ENCODE data around the gene ATP12A. TPM values are rescaled to one million over a fixed set of nuclear protein-coding genes. Genes with fewer than 3 reads are reported as not detected.
A peak's percentile ranks its signal among the peaks of the same experiment; 100 is the strongest.

ATP12A gene
- total RNA-seq, 2 donors from 2014 or later, result 0.12 to 0.42 TPM

DNA sequence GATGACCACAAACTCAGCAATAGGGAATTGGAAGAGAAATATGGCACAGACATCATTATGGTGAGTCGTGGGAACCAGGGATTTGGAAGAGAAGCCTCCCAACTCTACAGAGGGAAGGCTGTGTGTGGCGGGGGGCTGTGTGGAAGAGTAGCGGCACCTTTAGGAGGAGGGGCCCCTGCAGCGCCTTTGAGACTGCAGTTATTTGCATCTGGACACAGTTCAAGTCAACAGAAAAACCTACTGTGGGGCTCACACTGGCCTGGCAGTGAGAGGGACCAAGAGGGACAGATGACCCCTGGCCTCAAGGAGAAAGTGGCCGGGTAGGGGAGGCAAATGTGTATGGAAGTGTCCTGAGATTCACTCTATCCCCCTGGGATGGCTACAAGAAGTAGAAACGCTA lies 5.1 kb downstream of the ATP12A start:
- Mint-ChIP-seq H3K27ac (peak overlapping the region; percentile 22 to 69), H3K36me3 (no peaks in the 10 kb centered on the region), H3K27me3 (peaks cover 39 to 50% of the 10 kb centered on the region in 2 donors), H3K4me1 (ENCODE audit: low read depth in 2 of 2) (peaks cover 31 to 33% of the 10 kb centered on the region in 2 donors), H3K4me3 (peak overlapping the region; percentile 17), H3K9me3 (no peaks in the 10 kb centered on the region)
- DNase-seq (ENCODE audit: low spot score) (no peak), ATAC-seq (no peak)

DNA sequence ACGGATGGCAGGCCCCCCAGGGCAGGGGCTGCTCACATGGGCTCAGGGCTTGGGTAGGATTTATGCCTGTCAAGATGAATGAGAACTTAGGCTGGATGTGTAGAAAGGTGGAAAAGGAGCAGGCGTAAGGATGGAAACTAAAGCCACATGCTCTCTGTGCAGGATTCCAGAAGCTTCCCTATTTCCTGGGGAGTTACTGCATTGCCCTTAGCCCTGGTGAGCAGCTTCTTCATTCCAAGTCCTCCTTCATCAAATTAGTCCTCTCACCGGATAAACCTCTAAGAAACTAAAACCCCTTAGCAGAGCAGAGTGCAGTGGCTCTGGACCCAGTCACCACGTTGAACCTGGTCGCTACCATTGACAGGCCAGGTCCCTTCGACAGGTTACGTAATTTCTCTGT lies 7.4 kb downstream of the ATP12A start:
- Mint-ChIP-seq H3K4me3 (no peak overlapping the region), H3K27me3 (peaks cover 49 to 58% of the 10 kb centered on the region in 2 donors), H3K9me3 (no peaks in the 10 kb centered on the region), H3K36me3 (no peaks in the 10 kb centered on the region), H3K4me1 (ENCODE audit: low read depth in 2 of 2) (peaks cover 21 to 24% of the 10 kb centered on the region in 2 donors), H3K27ac (no peak overlapping the region)
- ATAC-seq, result no peak
- DNase-seq (ENCODE audit: low spot score), result no peak

DNA sequence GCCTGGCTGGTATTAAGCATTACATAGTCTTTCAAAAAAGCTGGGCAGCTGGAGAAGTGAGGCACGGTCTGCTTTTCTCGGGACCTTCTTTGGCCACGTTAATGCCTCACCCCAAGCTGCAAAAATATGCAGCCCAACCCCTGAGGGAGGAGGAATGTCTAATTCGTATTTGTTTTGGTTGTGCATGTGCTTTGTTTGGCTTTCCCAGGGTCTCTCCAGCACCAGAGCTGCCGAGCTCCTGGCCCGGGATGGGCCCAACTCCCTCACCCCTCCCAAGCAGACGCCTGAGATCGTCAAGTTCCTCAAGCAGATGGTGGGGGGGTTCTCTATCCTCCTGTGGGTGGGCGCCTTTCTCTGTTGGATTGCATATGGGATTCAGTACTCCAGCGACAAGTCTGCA lies 7.9 kb downstream of the ATP12A start:
- Mint-ChIP-seq H3K27ac (no peak overlapping the region), H3K9me3 (no peaks in the 10 kb centered on the region), H3K4me1 (ENCODE audit: low read depth in 2 of 2) (peaks cover 20 to 24% of the 10 kb centered on the region in 2 donors), H3K4me3 (no peak overlapping the region), H3K27me3 (peaks cover 49 to 60% of the 10 kb centered on the region in 2 donors), H3K36me3 (no peaks in the 10 kb centered on the region)
- DNase-seq (ENCODE audit: low spot score) (no peak), ATAC-seq (no peak)

DNA sequence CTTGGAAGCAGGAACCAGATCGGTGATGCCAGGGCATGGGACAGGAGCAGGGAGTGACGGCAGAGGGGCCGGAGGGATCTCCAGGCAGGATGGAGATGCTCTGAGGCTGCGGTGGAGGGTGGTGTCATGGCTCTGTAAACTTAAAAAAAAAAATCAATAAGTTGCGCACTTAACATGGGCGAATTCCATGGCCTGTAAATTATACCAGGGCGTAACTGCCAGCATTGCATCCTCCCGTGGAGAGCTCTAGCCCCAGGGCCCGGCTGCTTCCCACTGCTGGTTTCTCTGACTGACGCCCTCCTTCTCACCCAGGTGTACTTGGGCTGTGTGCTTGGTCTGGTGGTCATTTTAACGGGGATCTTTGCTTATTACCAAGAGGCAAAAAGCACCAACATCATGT lies 8.7 kb downstream of the ATP12A start:
- H3K4me3 Mint-ChIP-seq, result no peak overlapping the region
- ATAC-seq (no peak), DNase-seq (ENCODE audit: low spot score) (no peak)
- no peaks in the 10 kb centered on the region for H3K36me3 Mint-ChIP-seq
- no peaks in the 10 kb centered on the region for H3K9me3 Mint-ChIP-seq
- H3K4me1 Mint-ChIP-seq (ENCODE audit: low read depth in 2 of 2), result peaks cover 15 to 19% of the 10 kb centered on the region in 2 donors
- no peak overlapping the region for H3K27ac Mint-ChIP-seq
- peaks cover 55 to 68% of the 10 kb centered on the region in 2 donors for H3K27me3 Mint-ChIP-seq

DNA sequence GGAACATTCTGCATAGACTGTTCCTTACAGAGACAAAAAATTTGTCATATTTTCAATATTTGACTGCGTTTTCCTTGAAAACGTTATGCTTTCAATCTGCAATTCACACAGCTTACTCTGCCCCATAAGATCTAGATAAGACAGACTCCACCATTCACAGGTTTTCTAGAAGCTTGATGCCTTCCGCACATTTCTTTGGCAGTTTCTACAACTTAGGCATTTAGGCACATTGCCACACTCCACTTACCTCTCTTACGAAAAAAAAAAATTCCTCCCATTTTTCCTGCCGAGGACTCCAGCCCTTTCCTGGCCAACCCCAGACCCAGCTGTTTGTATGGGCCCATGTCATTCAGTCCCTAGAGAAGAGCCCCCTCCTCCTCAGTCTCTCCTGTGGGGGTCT lies 11.2 kb downstream of the ATP12A start:
- H3K27me3 Mint-ChIP-seq, result peaks cover 57 to 63% of the 10 kb centered on the region in 2 donors
- DNase-seq (ENCODE audit: low spot score) (no peak), ATAC-seq (no peak)
- H3K36me3 Mint-ChIP-seq, result no peaks in the 10 kb centered on the region
- no peak overlapping the region for H3K27ac Mint-ChIP-seq
- peaks cover 5 to 8% of the 10 kb centered on the region in 2 donors for H3K4me1 Mint-ChIP-seq (ENCODE audit: low read depth in 2 of 2)
- H3K9me3 Mint-ChIP-seq, result no peaks in the 10 kb centered on the region
- H3K4me3 Mint-ChIP-seq, result no peak overlapping the region

DNA sequence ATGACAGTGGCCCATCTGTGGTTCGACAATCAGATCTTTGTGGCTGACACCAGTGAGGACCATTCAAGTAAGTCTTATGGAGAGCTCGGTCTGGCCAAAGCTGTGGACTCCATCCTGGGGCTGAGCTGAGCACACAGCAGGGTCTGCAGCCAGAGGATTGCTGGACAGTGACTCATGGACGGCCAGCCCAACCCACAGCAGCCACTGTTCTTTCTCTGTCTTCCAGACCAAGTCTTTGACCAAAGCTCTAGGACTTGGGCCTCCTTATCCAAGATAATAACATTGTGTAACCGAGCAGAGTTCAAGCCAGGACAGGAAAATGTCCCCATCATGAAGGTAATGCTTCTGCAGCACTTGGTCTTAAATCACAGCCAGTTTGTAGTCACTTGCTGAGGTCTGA lies 12.4 kb downstream of the ATP12A start:
- no peak for ATAC-seq
- no peak overlapping the region for H3K27ac Mint-ChIP-seq

DNA sequence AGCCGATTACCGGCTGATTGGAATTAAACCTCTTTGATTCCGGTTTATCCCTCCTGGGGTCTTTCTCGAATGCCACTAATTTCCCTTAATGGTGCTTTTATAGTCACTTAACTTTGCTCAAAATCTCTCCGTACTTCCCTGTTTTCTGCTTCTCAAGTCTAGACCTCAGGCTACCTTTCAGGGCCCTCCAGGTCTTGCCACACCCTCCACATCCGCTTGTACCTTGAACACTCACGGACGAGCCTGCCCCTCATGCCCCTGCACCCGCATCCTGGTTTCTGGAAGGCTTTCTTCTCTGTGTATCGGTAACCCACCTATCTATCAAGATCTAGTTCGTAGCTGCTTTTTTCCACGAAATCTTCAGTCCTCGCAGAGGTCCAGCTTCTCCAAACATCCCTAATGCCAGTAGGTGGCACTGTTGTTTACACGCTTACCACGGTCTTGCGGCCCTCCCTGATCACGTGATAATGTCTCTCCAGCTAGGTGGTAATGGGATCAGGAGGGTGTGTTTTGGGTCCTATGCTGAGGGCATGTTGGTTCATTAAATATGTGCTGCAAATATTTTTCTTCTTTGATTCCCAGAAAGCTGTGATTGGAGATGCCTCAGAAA lies 13.8 kb downstream of the ATP12A start:
- no peak overlapping the region for H3K27ac Mint-ChIP-seq
- H3K4me1 Mint-ChIP-seq (ENCODE audit: low read depth in 2 of 2), result peaks cover 5 to 8% of the 10 kb centered on the region in 2 donors
- H3K27me3 Mint-ChIP-seq, result peaks cover 46 to 48% of the 10 kb centered on the region in 2 donors

More for the DNA sequence above, 12.4 kb downstream of the ATP12A start:
- Mint-ChIP-seq H3K9me3 (no peaks in the 10 kb centered on the region), H3K4me1 (ENCODE audit: low read depth in 2 of 2) (peaks cover 5 to 8% of the 10 kb centered on the region in 2 donors), H3K27me3 (peaks cover 50 to 51% of the 10 kb centered on the region in 2 donors), H3K36me3 (no peaks in the 10 kb centered on the region), H3K4me3 (no peak overlapping the region)
- no peak for DNase-seq (ENCODE audit: low spot score)

DNA sequence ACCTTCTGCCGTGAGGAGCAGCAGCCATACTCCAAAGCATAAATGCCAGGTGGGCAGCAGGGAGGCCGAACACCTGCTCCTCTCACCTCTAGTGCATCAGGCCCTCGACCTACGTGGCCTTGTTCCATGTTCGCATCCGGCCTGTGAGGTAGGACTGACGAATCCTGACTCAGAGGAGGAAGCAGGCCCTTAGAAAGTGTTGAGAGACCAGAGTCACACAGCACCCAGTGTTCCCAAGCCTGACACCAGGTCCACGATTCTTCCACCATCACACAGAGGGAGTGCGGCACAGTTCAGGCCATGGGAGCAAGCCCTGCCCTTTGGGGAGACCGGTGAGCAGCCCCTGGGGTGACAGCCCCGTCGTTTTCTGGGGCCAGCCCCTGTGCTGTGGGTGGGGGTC lies 14.7 kb downstream of the ATP12A start:
- Mint-ChIP-seq H3K27ac (no peak overlapping the region), H3K9me3 (no peaks in the 10 kb centered on the region), H3K27me3 (peaks cover 46 to 55% of the 10 kb centered on the region in 2 donors), H3K4me1 (ENCODE audit: low read depth in 2 of 2) (peaks cover 5 to 8% of the 10 kb centered on the region in 2 donors), H3K4me3 (no peak overlapping the region), H3K36me3 (no peaks in the 10 kb centered on the region)
- ATAC-seq, result no peak
- no peak for DNase-seq (ENCODE audit: low spot score)

More for the DNA sequence above, 13.8 kb downstream of the ATP12A start:
- Mint-ChIP-seq H3K9me3 (no peaks in the 10 kb centered on the region), H3K36me3 (no peaks in the 10 kb centered on the region), H3K4me3 (no peak overlapping the region)
- ATAC-seq (peak; percentile 56 to 70), DNase-seq (ENCODE audit: low spot score) (no peak)

DNA sequence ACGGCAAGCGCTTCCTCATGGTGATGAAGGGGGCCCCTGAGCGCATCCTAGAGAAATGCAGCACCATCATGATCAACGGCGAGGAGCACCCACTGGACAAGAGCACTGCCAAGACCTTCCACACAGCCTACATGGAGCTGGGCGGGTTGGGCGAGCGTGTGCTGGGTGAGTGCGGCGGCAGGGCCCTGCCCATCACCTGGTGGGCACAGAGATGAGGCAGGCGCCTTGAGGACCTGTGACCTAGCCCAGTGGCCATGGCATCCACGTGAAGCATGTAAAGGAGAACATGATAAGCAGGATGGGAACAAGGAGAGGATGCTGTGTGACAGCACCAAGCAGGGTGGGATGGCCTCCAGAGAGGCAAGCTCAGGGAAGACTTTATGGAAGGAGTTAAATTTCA lies 18.5 kb downstream of the ATP12A start:
- Mint-ChIP-seq H3K9me3 (no peaks in the 10 kb centered on the region), H3K36me3 (no peaks in the 10 kb centered on the region), H3K27me3 (peaks cover 32 to 39% of the 10 kb centered on the region in 2 donors), H3K27ac (no peak overlapping the region), H3K4me1 (ENCODE audit: low read depth in 2 of 2) (peaks cover 5 to 8% of the 10 kb centered on the region in 2 donors), H3K4me3 (no peak overlapping the region)
- no peak for DNase-seq (ENCODE audit: low spot score)
- no peak for ATAC-seq

DNA sequence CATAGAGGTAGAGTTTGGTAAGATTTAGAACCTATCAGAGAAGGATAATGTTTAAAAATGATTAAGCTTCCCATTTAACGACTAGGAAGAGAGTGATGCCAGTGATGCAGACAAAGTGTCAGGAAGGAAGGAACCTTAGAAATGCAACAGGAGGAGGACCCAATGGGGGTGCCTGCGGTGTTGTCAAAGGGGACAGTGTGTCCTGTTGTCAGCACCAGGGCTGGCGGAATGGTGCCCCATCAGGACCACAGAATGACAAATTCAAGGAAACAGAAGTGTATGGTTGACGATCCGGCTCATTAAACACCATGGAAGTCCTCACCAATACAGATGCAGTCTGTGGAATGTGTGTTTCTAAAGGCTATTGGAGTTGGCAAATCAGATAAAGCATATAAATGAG lies 19.3 kb downstream of the ATP12A start:
- ATAC-seq (no peak), DNase-seq (ENCODE audit: low spot score) (no peak)
- no peak overlapping the region for H3K27ac Mint-ChIP-seq
- no peak overlapping the region for H3K4me3 Mint-ChIP-seq
- H3K36me3 Mint-ChIP-seq, result no peaks in the 10 kb centered on the region
- no peaks in the 10 kb centered on the region for H3K9me3 Mint-ChIP-seq
- H3K27me3 Mint-ChIP-seq, result peaks cover 29 to 34% of the 10 kb centered on the region in 2 donors
- peaks cover 0 to under 1% of the 10 kb centered on the region in 2 donors for H3K4me1 Mint-ChIP-seq (ENCODE audit: low read depth in 2 of 2)

DNA sequence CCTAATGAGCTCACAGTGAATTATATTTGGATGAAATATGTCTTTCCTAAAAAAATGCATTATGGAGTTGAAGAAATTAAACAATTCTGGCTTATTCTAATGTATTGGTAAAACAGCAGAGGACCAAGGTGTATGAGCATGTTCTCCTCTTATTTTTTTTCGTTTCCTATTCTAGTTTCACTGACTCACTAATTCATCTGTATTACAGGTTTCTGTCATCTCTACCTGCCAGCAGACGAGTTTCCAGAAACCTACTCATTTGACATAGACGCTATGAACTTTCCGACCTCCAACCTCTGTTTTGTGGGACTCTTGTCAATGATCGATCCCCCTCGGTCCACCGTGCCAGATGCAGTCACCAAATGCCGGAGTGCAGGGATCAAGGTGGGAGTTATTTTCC lies 20.3 kb downstream of the ATP12A start:
- DNase-seq (ENCODE audit: low spot score), result no peak
- H3K9me3 Mint-ChIP-seq, result no peaks in the 10 kb centered on the region
- peaks cover 29 to 37% of the 10 kb centered on the region in 2 donors for H3K27me3 Mint-ChIP-seq
- ATAC-seq, result no peak
- H3K36me3 Mint-ChIP-seq, result no peaks in the 10 kb centered on the region
- no peak overlapping the region for H3K27ac Mint-ChIP-seq
- H3K4me1 Mint-ChIP-seq (ENCODE audit: low read depth in 2 of 2), result no peaks in the 10 kb centered on the region
- no peak overlapping the region for H3K4me3 Mint-ChIP-seq

DNA sequence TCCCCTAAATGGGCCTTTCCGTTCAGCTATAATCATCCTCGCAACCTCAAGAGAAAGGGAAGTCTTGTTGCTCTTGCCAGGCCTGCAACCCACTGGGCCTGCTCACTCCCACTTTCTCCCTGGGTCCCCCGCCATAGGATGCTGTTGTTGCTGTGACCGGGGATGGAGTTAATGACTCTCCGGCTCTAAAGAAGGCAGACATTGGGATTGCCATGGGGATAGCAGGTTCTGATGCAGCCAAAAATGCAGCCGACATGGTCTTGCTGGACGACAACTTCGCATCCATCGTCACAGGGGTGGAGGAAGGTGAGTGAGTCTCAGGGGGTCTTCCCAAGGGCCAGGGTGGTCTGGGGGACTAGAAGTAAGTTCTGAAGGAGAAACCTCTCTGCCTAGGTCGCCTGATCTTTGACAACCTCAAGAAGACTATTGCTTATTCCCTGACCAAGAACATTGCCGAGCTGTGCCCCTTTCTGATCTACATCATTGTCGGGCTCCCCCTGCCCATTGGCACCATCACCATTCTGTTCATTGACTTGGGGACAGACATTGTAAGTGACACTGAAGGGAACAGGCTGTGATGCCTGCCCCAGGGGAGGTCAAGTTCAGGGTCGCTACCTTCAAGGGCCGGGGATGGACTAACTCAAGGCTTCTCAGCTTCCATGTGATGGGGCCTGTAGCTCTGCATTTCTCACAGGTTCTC lies 26.8 kb downstream of the ATP12A start:
- Mint-ChIP-seq H3K27ac (no peak overlapping the region), H3K4me1 (ENCODE audit: low read depth in 2 of 2) (peaks cover 15 to 16% of the 10 kb centered on the region in 2 donors), H3K4me3 (no peak overlapping the region), H3K9me3 (no peaks in the 10 kb centered on the region), H3K36me3 (no peaks in the 10 kb centered on the region), H3K27me3 (peaks cover 8 to 9% of the 10 kb centered on the region in 2 donors)
- ATAC-seq, result no peak
- no peak for DNase-seq (ENCODE audit: low spot score)

DNA sequence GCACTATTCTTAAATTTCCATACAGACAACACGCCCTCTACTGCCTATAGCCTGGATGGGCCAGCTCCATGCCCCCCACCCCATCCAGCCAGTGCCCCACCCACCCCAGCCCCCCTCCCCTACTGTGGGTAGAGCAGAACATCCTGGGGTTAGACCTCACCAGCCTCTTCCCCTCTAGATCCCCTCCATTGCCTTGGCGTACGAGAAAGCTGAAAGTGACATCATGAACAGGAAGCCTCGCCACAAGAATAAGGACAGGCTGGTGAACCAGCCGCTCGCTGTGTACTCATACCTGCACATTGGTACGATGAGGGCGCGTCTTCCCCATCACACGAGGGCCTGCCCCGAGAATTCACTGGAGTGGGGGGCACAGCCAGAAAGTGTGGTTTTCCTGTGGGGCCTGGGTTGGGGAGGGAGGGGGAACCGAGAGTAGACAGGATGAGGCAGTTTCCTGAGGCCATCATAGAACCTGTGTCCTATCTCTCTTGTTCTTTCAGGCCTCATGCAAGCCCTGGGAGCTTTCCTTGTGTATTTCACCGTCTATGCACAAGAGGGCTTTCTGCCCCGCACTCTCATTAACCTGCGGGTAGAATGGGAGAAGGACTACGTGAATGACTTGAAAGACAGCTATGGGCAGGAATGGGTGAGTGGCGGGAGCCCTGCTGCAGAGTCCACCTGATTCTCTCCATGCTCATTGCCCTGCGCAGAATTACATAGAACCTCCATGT lies 29.1 kb downstream of the ATP12A start:
- Mint-ChIP-seq H3K4me1 (ENCODE audit: low read depth in 2 of 2) (peaks cover 15 to 16% of the 10 kb centered on the region in 2 donors), H3K27ac (peak overlapping the region; percentile 72 to 80), H3K4me3 (peak overlapping the region; percentile 69), H3K27me3 (peaks cover 7% of the 10 kb centered on the region in 2 donors), H3K9me3 (no peaks in the 10 kb centered on the region), H3K36me3 (no peaks in the 10 kb centered on the region)
- peak; percentile 63 for DNase-seq (ENCODE audit: low spot score)
- peak; percentile 87 to 95 for ATAC-seq

DNA sequence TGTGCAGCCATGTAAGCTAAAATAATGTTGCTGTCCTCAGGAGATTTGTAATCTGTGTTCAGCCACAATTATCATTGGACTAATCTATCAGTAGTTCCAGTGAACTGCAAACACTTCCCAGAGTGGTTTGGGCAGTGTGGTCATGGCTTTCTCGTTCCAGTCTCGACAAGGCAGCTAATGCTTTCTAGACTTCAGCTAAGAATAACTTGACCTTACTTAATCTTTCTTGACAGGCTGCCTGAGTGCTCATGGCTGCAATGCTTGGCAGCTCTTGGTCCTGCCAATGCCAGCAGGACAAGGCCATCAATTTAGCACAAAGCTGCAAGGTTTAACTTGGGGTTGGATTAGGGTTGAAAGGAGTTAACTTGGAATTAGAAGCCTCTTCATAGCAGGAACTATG lies 32.8 kb downstream of the ATP12A start:
- H3K27ac Mint-ChIP-seq, result no peak overlapping the region
- no peak for ATAC-seq
- peaks cover 14 to 21% of the 10 kb centered on the region in 2 donors for H3K4me1 Mint-ChIP-seq (ENCODE audit: low read depth in 2 of 2)
- no peak overlapping the region for H3K4me3 Mint-ChIP-seq
- peaks cover 0 to 6% of the 10 kb centered on the region in 2 donors for H3K27me3 Mint-ChIP-seq
- no peak for DNase-seq (ENCODE audit: low spot score)
- no peaks in the 10 kb centered on the region for H3K36me3 Mint-ChIP-seq
- no peaks in the 10 kb centered on the region for H3K9me3 Mint-ChIP-seq

Measured in natural killer cell treated with Interleukin-12 subunit alpha and Interleukin-12 subunit beta and Interleukin-15 and Interleukin-18, amount 100 ng/mL, for 72 hours (primary cell).